Skin of body (tissue), 2 donors: ENCODE measurements around the gene MXD3. TPM values are rescaled to one million over a fixed set of nuclear protein-coding genes. Genes with fewer than 3 reads are reported as not detected.

Experiments used
- DNase-seq: peaks from one replicate; lab custom pipeline; 2025; lab: John Stamatoyannopoulos, UW
- total RNA-seq: library from RNA; depleted of rRNA; stranded (reverse); fragments of >200 nt; gene quantifications from one replicate; pipeline ENCODE4 v1.2.3, GENCODE V29; 2014

Gene MXD3
- total RNA-seq, 1 donor from 2014 or later = 9.7 TPM

DNA sequence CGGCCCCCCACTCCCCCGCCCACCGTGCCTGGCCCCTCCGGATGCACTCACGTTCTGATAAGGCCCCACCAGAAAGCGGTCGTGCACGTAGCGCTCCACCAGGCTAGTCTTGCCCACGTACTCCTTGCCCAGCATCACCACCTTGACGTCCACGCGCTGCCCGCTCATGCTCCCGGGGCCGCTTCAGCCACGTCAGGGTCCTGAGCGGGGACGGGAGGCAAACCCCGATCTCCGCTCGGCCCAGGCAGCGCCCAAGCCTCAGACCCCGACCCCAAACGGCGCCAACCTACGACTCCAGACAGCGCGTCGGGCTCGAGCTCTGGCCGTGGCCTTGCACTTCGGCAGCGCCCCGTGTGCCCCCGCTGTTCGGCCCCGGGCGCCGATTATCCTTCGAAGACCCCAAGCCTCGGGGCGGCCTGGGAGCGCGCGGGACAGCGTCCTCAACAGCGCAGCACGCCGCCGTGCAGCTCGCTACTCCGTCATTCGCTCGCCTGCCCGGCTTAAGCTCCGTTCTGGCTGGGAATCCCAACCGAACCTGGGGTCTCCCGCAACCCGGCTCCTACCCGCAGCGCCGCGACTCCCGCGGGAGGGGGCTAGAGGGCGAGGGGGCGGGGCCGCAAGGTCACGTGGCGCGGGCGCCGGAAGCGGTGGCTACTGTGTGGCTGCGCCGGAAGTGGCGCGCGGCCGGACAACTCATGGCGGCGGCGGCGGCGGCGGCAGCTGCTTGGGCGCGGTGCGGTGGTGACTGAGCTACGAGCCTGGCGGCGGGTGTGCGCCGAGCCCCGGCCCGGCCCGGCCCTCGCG, 8.4 kb downstream of the MXD3 start, which contains the start of the genes PRELID1 and RAB24:
Gene PRELID1 (plus strand): TSS at position 679 of the 804 bp plus-strand sequence. CDS start 187 bp downstream, outside the sequence.
Gene RAB24 (minus strand): TSS at position 599 of the 804 bp plus-strand sequence. CDS start 431 bp downstream, at position 168.
- DNase-seq = peak; percentile 73

GRCh38 chr5:177302354-177303110, 9.2 kb downstream of the MXD3 start:
- no peak for DNase-seq

GRCh38 chr5:177301503-177302165, 10.1 kb downstream of the MXD3 start:
- DNase-seq = no peak

- DNase-seq = no peak
Measured at GRCh38 chr5:177300951-177301350, 10.7 kb downstream of the MXD3 start.

- DNase-seq = peak; percentile 49
Measured at GRCh38 chr5:177300236-177300880, 11.3 kb downstream of the MXD3 start.

- no peak for DNase-seq
Measured at GRCh38 chr5:177299697-177300096, 12.0 kb downstream of the MXD3 start.

GRCh38 chr5:177297922-177298321, 13.8 kb downstream of the MXD3 start:
- no peak for DNase-seq

- no peak for DNase-seq
Measured at GRCh38 chr5:177296581-177296980, 15.1 kb downstream of the MXD3 start.

- DNase-seq = no peak
Measured at GRCh38 chr5:177295924-177296323, 15.8 kb downstream of the MXD3 start.

- no peak for DNase-seq
Measured at GRCh38 chr5:177294632-177295031, 17.1 kb downstream of the MXD3 start.

DNA sequence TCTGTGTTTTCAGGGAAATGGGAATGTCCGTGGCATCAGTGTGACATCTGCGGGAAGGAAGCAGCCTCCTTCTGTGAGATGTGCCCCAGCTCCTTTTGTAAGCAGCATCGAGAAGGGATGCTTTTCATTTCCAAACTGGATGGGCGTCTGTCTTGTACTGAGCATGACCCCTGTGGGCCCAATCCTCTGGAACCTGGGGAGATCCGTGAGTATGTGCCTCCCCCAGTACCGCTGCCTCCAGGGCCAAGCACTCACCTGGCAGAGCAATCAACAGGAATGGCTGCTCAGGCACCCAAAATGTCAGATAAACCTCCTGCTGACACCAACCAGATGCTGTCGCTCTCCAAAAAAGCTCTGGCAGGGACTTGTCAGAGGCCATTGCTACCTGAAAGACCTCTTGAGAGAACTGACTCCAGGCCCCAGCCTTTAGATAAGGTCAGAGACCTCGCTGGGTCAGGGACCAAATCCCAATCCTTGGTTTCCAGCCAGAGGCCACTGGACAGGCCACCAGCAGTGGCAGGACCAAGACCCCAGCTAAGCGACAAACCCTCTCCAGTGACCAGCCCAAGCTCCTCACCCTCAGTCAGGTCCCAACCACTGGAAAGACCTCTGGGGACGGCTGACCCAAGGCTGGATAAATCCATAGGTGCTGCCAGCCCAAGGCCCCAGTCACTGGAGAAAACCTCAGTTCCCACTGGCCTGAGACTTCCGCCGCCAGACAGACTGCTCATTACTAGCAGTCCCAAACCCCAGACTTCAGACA, 17.7 kb downstream of the MXD3 start:
- no peak for DNase-seq

DNA sequence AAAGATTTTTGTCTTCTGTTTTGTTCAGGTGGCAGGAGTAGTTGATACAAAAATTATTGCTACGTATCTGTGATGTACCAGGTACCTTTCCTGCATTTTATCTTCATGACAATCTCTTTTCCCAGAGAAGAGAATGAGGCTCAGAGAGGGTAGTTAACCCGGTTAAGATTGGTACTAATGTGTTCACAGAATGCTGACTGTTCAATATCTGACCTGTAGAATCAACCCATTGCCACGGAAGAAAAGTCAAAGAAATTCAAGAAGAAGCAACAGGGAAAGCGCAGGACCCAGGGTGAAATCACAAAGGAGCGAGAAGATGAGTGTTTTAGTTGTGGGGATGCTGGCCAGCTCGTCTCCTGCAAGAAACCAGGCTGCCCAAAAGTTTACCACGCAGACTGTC, 20.0 kb downstream of the MXD3 start:
- no peak for DNase-seq

GRCh38 chr5:177290816-177291596, 20.7 kb downstream of the MXD3 start:
- DNase-seq = no peak

DNA sequence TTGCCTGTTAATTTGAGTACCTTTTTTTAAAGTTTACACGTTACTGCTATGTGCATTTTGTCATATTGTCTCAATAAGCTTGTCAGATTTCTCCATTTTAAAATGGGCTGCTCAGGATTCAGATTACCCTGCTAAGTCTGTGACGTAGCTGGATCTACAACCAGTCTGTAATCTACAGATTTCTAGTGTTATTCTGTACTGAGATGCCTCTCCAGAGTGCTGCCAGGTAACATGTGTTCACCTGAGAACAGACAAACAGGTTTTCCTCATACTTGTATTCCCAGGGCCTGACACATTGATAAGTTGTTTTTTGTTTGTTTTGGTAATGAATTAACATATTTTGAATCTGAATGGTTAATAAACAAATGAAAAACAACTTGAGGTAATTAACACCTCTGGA, 23.5 kb downstream of the MXD3 start:
- DNase-seq = no peak

DNA sequence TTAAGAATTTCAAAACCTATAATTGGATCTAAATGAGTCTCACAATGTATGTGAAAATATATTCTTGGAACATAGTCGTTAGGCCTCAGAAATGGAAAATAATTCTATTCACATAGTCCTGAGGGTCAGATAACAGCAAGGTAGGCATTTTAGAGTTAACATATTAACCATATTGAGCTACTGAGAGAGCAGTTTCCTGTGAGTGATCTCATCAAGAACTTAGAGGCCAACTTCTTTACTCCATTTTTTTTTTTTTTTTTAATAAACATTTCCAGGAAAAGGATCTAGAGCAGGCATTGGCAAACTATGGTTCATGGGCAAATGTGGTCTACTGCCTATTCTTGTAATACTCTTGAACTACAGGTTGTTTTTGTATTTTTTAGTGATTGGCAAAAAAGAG, 34.8 kb downstream of the MXD3 start:
- DNase-seq = no peak

DNA sequence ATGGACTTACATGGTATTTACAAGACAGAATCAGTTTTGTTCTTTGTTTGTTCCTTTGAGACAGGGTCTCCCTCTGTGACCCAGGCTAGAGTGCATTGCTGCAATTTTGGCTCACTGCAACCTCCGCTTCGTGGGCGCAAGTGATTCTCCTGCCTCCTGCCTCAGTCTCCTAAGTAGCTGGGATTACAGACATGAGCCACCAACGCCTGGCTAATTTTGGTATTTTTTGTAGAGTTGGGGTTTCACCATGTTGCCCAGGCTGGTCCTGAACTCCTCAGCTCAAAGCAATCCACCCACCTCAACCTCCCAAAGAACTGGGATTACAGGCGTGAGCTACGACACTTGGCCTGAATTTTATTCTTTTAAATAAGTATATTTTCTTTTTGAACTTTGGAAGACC, 35.8 kb downstream of the MXD3 start:
- no peak for DNase-seq

GRCh38 chr5:177271113-177271512, 40.6 kb downstream of the MXD3 start:
- DNase-seq = no peak

DNA sequence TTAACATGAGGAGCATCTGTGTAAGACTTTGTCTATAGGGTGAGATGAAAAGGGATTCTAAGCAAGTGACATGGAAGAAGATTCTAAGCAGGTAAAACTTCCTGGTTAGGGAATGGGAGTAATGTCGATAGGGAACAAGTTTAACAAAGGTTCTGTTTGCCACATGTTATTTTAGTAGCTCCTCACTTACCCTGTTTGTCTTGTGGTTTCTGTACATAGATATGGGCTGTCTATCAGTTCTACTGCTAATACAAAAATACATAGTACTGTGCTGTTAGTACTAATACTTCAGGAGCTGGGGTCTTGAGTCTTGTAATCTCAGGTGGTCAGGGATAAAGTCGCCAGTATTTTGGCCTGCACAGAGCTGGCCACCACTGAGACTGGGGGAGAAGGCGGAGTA, 41.0 kb downstream of the MXD3 start:
- no peak for DNase-seq

- DNase-seq = no peak
Measured at GRCh38 chr5:177269976-177270375, 41.7 kb downstream of the MXD3 start.
